Fibroblast of mammary gland (primary cell): Measurements from ENCODE around the gene ARHGAP35.
A peak's percentile ranks its signal among the peaks of the same experiment; 100 is the strongest.

ENCODE experiments used
- DNase-seq: peaks from one replicate; pipeline ENCODE4 v3.0.0-alpha.2; 2010; ENCODE audit warnings: low read depth
- H3K4me3 ChIP-seq: 2 replicates; pipeline ENCODE4 v1.5.1; 2011; ENCODE audit warnings: low read depth, mild to moderate bottlenecking, low read length, moderate library complexity; ENCODE audit not compliant: control insufficient read depth
- CTCF ChIP-seq: conservative IDR thresholded peaks from 2 replicates; pipeline ENCODE4 v1.5.1; 2011; ENCODE audit warnings: low read depth, low read length, inconsistent platforms; ENCODE audit not compliant: control insufficient read depth, insufficient read depth

Gene ARHGAP35

GRCh38 chr19:46903458-46903857 lies 42.7 kb downstream of the ARHGAP35 start:
- H3K4me3 ChIP-seq, result no peak overlapping the region
- TF ChIP-seq CTCF, result no peak
- DNase-seq, result no peak

GRCh38 chr19:46904114-46905060 lies 43.6 kb downstream of the ARHGAP35 start:
- H3K4me3 ChIP-seq, result no peak overlapping the region
- TF ChIP-seq CTCF, result no peak
- DNase-seq, result peak; percentile 63

GRCh38 chr19:46906221-46906620 lies 45.4 kb downstream of the ARHGAP35 start:
- no peak for TF ChIP-seq CTCF
- no peak overlapping the region for H3K4me3 ChIP-seq
- no peak for DNase-seq

DNA sequence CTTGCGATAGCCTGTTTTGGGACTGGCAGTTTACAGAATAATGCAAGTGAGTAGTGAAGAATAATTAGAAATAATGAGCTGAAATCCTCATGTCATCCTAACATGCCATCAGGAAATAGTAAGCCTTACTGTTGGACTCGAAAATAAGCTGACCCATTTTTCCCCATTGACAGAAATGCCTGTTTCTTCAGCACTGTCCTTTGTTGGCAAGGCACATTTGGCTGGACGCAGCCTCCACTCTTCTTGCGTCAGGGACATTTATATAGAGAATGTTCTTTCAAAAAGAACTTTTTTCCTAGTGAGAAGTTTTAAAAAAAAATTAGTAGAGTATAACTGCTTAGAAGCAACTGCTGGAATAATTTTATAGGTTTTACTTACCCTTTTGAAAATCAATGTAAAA lies 47.1 kb downstream of the ARHGAP35 start:
- no peak for TF ChIP-seq CTCF
- no peak for DNase-seq
- no peak overlapping the region for H3K4me3 ChIP-seq

DNA sequence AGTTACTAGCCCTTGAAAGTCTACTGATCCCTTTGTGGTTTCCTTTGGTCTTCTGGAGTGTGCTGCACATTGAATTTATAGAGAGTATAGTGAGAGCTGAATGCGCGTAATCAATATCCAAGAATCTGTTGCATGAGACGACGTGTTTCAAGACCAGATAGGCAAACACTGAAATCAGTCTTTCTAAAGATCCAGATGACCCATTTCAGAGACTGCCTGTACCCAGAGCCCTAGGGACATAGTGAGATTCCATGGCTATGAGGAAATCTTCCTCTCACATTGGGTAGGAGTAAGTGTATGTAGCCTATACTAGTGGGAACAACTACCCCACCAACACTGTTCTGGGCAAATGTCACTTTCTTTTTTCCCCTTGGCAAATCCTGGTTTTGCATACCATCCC lies 48.6 kb downstream of the ARHGAP35 start:
- no peak for TF ChIP-seq CTCF
- no peak for DNase-seq

More for the DNA sequence above, 48.6 kb downstream of the ARHGAP35 start:
- no peak overlapping the region for H3K4me3 ChIP-seq
